Stimulated activated memory B cell treated with anti-CD40 and anti-IgM and Interleukin-4, amounts not matched to agents 10 μg/mL and 1 μg/mL and 100 μg/mL, for 72 hours (primary cell): ENCODE data around the gene MUC13.
"Not testable (repeated sequence)": the region's sequence is repeated elsewhere in the genome, so short reads cannot be mapped to it uniquely, and the experiment has no call there.

Source experiments
- ATAC-seq: fragments of 150-1000 bp; cut with Tn5 transposase; 2 replicates; pipeline ENCODE4 v1.10.0; 2021
- H3K27ac Mint-ChIP-seq: one replicate; pipeline ENCODE4 v1.8.0; 2022; ENCODE audit warnings: mild to moderate bottlenecking, mixed read lengths
- H3K27me3 Mint-ChIP-seq: one replicate; pipeline ENCODE4 v1.8.0; 2022; ENCODE audit warnings: mixed read lengths
- H3K36me3 Mint-ChIP-seq: one replicate; pipeline ENCODE4 v1.8.0; 2022; ENCODE audit warnings: mixed read lengths
- H3K4me1 Mint-ChIP-seq: one replicate; pipeline ENCODE4 v1.8.0; 2022; ENCODE audit warnings: mixed read lengths
- H3K4me3 Mint-ChIP-seq: one replicate; pipeline ENCODE4 v1.8.0; 2022; ENCODE audit warnings: mild to moderate bottlenecking, moderate library complexity, mixed read lengths
- H3K9me3 Mint-ChIP-seq: one replicate; pipeline ENCODE4 v1.8.0; 2022; ENCODE audit warnings: mixed read lengths

Gene MUC13

DNA sequence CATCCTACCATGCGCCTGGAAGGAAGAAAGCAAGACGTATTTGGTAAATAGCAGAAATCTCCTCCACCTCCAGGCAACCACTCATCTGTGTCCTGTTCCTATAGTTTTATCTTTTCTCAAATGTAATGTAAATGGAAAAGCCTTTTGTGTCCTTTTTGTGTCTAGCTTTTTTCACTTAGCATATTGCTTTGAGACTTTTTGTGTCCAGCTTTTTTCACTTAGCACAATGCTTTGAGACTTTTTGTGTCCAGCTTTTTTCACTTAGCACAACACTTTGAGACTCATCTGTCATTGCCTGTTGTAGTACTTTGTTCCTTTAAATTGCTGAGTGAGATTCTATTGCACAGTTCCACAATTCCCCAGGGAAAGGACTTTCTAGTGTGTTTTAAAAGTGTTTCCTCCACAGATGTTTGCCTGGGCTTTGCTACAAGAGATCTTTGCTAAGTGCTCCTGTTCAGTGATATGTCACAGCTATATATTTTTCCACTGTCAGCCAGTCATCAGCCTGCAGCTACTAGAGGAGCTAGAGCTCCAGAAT, 27.9 kb upstream of the MUC13 start:
- ATAC-seq: no peak
- peaks cover 6% of the 10 kb centered on the region for H3K4me1 Mint-ChIP-seq
- no peak overlapping the region for H3K27ac Mint-ChIP-seq
- H3K4me3 Mint-ChIP-seq: no peak overlapping the region
- H3K27me3 Mint-ChIP-seq: peaks cover 13% of the 10 kb centered on the region
- H3K9me3 Mint-ChIP-seq: no peaks in the 10 kb centered on the region
- H3K36me3 Mint-ChIP-seq: no peaks in the 10 kb centered on the region

DNA sequence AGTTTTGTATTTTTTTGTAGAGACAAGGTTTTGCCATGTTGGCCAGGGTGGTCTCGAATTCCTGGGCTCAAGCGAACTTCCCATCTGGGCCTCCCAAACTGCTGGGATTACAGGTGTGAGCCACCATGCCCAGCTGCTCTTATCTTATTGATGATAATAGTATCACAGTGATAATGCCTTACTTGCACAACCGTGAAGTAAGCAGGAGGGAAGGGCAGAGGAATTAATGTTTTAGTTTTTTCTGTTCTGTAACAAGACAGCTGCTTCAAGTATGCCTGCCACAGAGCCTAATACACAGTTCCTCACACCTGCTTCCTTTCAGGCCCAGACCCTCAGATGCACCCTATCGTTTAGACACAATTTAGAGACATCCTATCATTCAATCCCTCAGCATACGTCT, 26.1 kb upstream of the MUC13 start:
- no peak for ATAC-seq
- Mint-ChIP-seq H3K27ac (no peak overlapping the region), H3K27me3 (peaks cover 24% of the 10 kb centered on the region), H3K36me3 (no peaks in the 10 kb centered on the region), H3K4me1 (peaks cover 6% of the 10 kb centered on the region), H3K4me3 (no peak overlapping the region), H3K9me3 (peaks cover 4% of the 10 kb centered on the region)

GRCh38 chr3:124960105-124960504, 25.6 kb upstream of the MUC13 start:
- Mint-ChIP-seq H3K27me3 (peaks cover 30% of the 10 kb centered on the region), H3K4me1 (peaks cover 6% of the 10 kb centered on the region), H3K9me3 (peaks cover 4% of the 10 kb centered on the region), H3K4me3 (no peak overlapping the region), H3K36me3 (no peaks in the 10 kb centered on the region), H3K27ac (no peak overlapping the region)
- ATAC-seq: no peak

- not testable (repeated sequence) for H3K4me1 Mint-ChIP-seq, H3K27ac Mint-ChIP-seq, ATAC-seq, H3K36me3 Mint-ChIP-seq, H3K9me3 Mint-ChIP-seq, H3K4me3 Mint-ChIP-seq
- peaks cover 38% of the 10 kb centered on the region for H3K27me3 Mint-ChIP-seq
Measured at GRCh38 chr3:124957951-124958350, 23.4 kb upstream of the MUC13 start.

DNA sequence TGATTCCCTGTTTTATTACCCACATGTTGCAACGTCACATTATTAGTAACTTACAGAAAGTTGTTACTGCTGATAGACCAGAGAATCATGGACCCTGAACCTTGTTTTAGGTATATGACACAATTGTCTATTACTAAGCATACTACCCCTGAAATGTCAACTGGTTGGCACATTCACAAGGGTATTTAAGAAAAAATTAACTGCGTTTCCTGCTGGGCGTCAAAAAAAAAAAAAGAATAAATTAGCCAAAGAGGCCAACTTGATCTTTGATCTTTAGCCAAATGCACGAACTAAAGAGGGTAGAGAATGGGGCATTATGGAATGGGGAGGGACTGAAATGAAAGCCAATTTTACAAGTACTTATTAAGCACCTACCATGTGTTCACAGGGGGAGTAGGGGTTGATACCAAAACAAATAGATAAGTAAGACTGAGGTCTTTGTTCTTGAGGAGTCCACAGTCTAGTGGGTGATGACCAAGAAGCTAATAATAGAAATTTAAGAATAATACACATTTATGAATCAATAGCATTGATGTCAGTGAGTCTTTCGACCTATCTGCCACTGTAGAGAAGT, 17.8 kb upstream of the MUC13 start:
- Mint-ChIP-seq H3K36me3 (no peaks in the 10 kb centered on the region), H3K4me3 (no peak overlapping the region), H3K27ac (no peak overlapping the region), H3K4me1 (no peaks in the 10 kb centered on the region), H3K9me3 (peaks cover 4% of the 10 kb centered on the region), H3K27me3 (peaks cover 30% of the 10 kb centered on the region)
- ATAC-seq: no peak

- no peaks in the 10 kb centered on the region for H3K4me1 Mint-ChIP-seq
- H3K4me3 Mint-ChIP-seq: no peak overlapping the region
- H3K27me3 Mint-ChIP-seq: peaks cover 26% of the 10 kb centered on the region
- H3K9me3 Mint-ChIP-seq: no peaks in the 10 kb centered on the region
- no peak for ATAC-seq
- H3K36me3 Mint-ChIP-seq: no peaks in the 10 kb centered on the region
- H3K27ac Mint-ChIP-seq: no peak overlapping the region
Measured at GRCh38 chr3:124951511-124952281, 17.1 kb upstream of the MUC13 start.

- no peaks in the 10 kb centered on the region for H3K4me1 Mint-ChIP-seq
- peaks cover 26% of the 10 kb centered on the region for H3K27me3 Mint-ChIP-seq
- no peaks in the 10 kb centered on the region for H3K36me3 Mint-ChIP-seq
- no peak overlapping the region for H3K4me3 Mint-ChIP-seq
- H3K27ac Mint-ChIP-seq: no peak overlapping the region
- no peak for ATAC-seq
- H3K9me3 Mint-ChIP-seq: no peaks in the 10 kb centered on the region
Measured at GRCh38 chr3:124950026-124950425, 15.5 kb upstream of the MUC13 start.

GRCh38 chr3:124942613-124943012, 8.1 kb upstream of the MUC13 start:
- Mint-ChIP-seq H3K4me3 (no peak overlapping the region), H3K27me3 (peaks cover 12% of the 10 kb centered on the region), H3K4me1 (no peaks in the 10 kb centered on the region)

GRCh38 chr3:124941771-124942170, 7.2 kb upstream of the MUC13 start:
- no peaks in the 10 kb centered on the region for H3K4me1 Mint-ChIP-seq
- no peaks in the 10 kb centered on the region for H3K9me3 Mint-ChIP-seq
- no peak overlapping the region for H3K4me3 Mint-ChIP-seq
- no peak overlapping the region for H3K27ac Mint-ChIP-seq
- ATAC-seq: no peak
- H3K36me3 Mint-ChIP-seq: no peaks in the 10 kb centered on the region
- H3K27me3 Mint-ChIP-seq: peaks cover 11% of the 10 kb centered on the region

More at GRCh38 chr3:124942613-124943012, 8.1 kb upstream of the MUC13 start:
- H3K9me3 Mint-ChIP-seq: no peaks in the 10 kb centered on the region
- ATAC-seq: no peak
- no peaks in the 10 kb centered on the region for H3K36me3 Mint-ChIP-seq
- no peak overlapping the region for H3K27ac Mint-ChIP-seq

- Mint-ChIP-seq H3K27me3 (peaks cover 6% of the 10 kb centered on the region), H3K4me1 (no peaks in the 10 kb centered on the region), H3K9me3 (no peaks in the 10 kb centered on the region), H3K36me3 (no peaks in the 10 kb centered on the region), H3K4me3 (no peak overlapping the region), H3K27ac (no peak overlapping the region)
- ATAC-seq: no peak
Measured at GRCh38 chr3:124939661-124940060, 5.1 kb upstream of the MUC13 start.

DNA sequence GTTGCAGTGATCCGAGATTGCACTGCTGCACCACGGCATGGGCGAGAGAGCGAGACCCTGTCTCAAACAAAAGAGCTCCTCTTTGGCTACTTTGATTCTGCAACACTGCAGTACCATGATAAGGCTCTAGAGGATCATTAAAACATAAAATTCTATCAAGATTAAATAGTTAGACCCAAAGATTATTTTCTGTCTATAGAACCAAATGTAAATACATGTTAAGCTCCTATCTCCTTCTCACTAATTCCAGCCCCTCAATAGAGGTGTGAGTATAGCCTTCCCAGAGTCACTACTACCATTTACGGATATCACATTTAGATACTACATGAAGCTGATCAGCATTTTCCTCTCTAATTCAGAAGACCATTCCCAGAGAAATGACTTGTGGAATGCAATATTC, 4.3 kb upstream of the MUC13 start:
- ATAC-seq: no peak
- H3K4me1 Mint-ChIP-seq: no peaks in the 10 kb centered on the region
- no peak overlapping the region for H3K27ac Mint-ChIP-seq
- H3K9me3 Mint-ChIP-seq: no peaks in the 10 kb centered on the region
- peaks cover 6% of the 10 kb centered on the region for H3K27me3 Mint-ChIP-seq
- H3K36me3 Mint-ChIP-seq: no peaks in the 10 kb centered on the region
- H3K4me3 Mint-ChIP-seq: no peak overlapping the region

GRCh38 chr3:124937049-124937448, 2.5 kb upstream of the MUC13 start:
- no peak overlapping the region for H3K4me3 Mint-ChIP-seq
- no peaks in the 10 kb centered on the region for H3K9me3 Mint-ChIP-seq

GRCh38 chr3:124935794-124936542, 1.4 kb upstream of the MUC13 start:
- Mint-ChIP-seq H3K27ac (no peak overlapping the region), H3K9me3 (no peaks in the 10 kb centered on the region), H3K27me3 (peaks cover 6% of the 10 kb centered on the region), H3K4me1 (no peaks in the 10 kb centered on the region), H3K36me3 (no peaks in the 10 kb centered on the region), H3K4me3 (no peak overlapping the region)
- no peak for ATAC-seq

More at GRCh38 chr3:124937049-124937448, 2.5 kb upstream of the MUC13 start:
- Mint-ChIP-seq H3K27me3 (peaks cover 6% of the 10 kb centered on the region), H3K36me3 (no peaks in the 10 kb centered on the region), H3K4me1 (no peaks in the 10 kb centered on the region), H3K27ac (no peak overlapping the region)
- ATAC-seq: no peak

GRCh38 chr3:124935264-124935663, 713 bp upstream of the MUC13 start:
- ATAC-seq: peak; percentile 59
- no peak overlapping the region for H3K4me3 Mint-ChIP-seq
- H3K27ac Mint-ChIP-seq: no peak overlapping the region
- no peaks in the 10 kb centered on the region for H3K9me3 Mint-ChIP-seq
- no peaks in the 10 kb centered on the region for H3K36me3 Mint-ChIP-seq
- no peaks in the 10 kb centered on the region for H3K4me1 Mint-ChIP-seq
- H3K27me3 Mint-ChIP-seq: peaks cover 6% of the 10 kb centered on the region

DNA sequence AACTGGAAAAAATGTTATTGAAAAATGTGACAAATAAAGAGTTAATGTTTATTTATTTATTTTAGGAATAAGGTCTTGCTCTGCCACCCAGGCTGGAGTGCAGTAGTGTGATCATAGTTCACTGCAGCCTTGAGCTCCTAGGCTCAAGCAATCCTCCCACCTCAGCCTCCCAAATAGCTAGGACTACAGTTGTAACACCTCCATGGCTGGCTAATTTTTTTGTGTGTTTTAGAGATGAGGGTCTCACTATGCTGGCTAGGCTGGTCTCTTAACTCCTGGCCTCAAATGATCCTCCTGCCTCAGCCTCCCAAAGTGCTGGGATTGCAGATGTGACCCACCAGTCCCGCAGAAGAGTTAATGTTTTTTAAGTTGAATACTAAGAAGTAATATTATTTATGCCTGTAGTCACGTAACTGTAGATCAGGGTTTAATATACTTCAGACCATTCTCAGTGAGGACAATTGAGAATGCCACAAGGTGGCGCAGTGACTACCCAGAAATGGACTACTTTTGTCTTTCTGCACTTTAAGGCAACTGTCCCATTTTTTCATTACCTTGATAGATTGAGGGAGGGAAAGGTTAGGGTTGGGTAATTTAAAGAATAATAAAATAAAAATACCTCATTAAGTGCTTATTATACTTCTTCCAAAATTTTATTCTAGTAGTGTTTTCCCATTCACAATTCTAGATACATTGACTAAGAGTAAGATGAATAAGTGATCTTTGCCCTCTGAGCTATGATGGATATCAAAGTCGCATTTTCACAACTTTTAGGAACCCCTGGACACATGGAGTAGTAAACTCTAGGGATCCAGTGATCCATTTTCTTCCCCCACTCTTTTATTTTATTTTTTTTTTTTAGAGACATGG, 6.0 kb downstream of the MUC13 start:
- Mint-ChIP-seq H3K27me3 (peaks cover 7% of the 10 kb centered on the region), H3K36me3 (no peaks in the 10 kb centered on the region), H3K4me3 (no peak overlapping the region), H3K4me1 (no peaks in the 10 kb centered on the region), H3K9me3 (no peaks in the 10 kb centered on the region), H3K27ac (no peak overlapping the region)
- no peak for ATAC-seq
